Measurements from ENCODE around the gene LCE2B.
"Not testable (repeated sequence)": the region's sequence is repeated elsewhere in the genome, so short reads cannot be mapped to it uniquely, and the experiment has no call there.

LCE2B gene

DNA sequence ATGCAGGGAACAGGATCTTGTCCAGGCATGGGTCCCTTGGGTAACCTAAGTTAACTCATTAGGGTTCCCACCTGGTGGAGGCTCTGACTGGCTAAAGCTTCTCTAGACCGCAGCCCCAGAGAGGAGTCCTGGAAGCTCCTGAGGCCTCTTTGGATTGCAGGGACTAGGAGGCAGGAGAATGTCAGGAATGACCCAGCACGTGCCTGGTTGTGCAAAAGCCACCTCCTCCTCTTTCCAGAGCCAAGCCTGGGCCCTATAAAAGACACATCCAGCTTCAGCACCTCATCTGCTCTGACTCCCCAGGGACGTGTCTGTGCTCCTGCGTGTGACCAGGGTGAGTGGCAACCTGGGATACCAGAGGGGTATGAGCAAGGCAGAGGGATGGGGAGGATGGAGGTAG lies at the start of gene LCE2B:
TSS of gene LCE2B (plus strand) at position 301 of the 400 bp plus-strand sequence. CDS start 721 bp downstream, outside the sequence.
- not testable (repeated sequence) for DNase-seq

GRCh38 chr1:152640351-152640750 lies 45.6 kb upstream of the LCE2B start:
- DNase-seq: no peak

GRCh38 chr1:152643945-152644344 lies 42.0 kb upstream of the LCE2B start:
- DNase-seq: no peak

DNA sequence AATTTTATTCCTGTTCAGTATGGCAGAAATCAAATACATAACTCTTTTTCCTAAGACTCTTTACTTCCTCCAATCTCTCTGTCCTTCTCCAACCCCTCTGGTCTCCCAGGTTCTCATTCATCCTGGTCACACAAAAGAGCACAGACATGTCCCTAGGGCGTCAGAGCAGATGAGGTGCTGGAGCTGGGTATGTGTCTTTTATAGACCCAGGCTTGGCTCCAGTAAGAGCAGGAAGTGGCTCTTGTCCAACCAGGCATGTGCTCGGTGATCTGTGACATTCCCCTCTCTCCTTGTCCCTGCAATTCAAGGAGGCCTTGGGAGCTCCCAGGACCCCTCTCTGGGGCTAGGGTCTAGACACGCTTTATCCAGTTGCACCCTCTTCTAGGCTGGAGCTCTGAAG lies 40.8 kb upstream of the LCE2B start:
- no peak for DNase-seq

- no peak for DNase-seq
Measured at GRCh38 chr1:152646656-152647055, 39.3 kb upstream of the LCE2B start.

- peak; percentile 5 for DNase-seq
Measured at GRCh38 chr1:152654110-152654509, 31.8 kb upstream of the LCE2B start.

DNA sequence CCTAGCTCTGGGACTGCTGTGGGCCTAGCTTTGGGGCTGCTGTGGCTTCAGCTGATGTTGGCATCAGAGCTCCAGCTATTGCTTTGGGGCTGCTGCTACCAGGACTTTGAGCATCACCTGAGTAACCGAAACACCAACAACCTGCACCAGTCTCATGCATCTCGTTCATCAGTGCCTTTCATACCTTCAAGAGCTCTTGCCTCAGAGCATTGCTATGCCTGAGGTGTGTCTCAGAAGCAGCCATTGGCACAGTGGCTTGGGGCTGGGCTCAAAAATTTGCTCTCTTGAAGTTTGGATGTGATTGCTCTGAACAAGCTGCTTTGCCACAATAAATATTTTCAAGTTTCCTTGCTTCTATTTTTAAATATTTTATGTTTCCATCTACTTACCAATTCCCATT lies 29.5 kb upstream of the LCE2B start:
- no peak for DNase-seq

DNA sequence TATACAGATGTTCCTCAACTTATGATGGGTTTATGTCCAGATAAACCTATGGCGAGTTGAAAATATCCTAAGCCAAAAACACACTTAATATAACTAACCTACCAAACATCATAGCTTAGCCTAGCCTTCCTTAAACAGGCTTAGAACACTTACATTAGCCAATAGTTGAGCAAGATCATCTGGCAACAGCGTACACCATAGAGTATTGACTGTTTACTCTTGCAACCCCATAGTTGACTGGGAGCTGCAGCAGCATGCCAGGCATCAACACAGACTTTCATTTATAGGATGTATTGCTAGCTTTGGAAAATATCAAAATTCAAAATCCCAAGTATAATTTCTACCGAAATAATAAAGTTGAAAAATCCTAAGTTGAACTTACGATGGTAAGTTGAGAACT lies 28.2 kb upstream of the LCE2B start:
- DNase-seq: no peak

- no peak for DNase-seq
Measured at GRCh38 chr1:152658649-152659048, 27.3 kb upstream of the LCE2B start.

DNA sequence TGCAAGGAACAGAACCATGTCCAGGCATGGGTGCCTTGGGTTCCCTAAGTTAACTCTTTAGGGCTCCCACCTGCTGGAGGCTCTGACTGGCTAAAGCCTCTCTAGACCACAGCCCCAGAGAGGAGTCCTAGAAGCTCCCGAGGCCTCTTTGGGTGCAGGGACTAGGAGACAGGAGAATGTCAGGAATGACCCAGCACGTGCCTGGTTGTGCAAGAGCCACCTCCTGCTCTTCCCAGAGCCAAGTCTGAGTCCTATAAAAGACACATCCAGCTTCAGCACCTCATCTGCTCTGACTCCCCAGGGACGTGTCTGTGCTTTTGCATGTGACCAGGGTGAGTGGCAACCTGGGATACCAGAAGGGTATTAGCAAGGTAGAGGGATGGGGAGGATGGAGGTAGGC lies 22.8 kb upstream of the LCE2B start, which contains the start of gene LCE2D:
TSS of gene LCE2D (plus strand) at position 283 of the 400 bp plus-strand sequence. CDS start 726 bp downstream, outside the sequence.
- no peak for DNase-seq

DNA sequence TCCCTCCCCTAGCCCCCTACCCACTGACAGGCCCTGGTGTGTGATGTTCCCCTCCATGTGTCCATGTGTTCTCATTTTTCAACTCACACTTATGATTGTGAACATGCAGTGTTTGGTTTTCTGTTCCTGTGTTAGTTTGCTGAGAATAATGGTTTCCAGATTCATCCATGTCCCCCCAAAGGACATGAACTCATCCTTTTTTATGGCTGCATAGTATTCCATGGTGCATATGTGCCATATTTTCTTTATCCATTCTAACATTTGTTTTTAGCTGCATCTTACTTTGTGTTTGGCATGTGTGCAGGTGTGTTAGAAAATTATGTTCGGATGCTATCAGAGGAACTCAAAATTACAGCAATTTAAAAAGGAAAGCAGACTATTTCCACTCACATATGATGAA lies 19.8 kb upstream of the LCE2B start:
- not testable (repeated sequence) for DNase-seq

DNA sequence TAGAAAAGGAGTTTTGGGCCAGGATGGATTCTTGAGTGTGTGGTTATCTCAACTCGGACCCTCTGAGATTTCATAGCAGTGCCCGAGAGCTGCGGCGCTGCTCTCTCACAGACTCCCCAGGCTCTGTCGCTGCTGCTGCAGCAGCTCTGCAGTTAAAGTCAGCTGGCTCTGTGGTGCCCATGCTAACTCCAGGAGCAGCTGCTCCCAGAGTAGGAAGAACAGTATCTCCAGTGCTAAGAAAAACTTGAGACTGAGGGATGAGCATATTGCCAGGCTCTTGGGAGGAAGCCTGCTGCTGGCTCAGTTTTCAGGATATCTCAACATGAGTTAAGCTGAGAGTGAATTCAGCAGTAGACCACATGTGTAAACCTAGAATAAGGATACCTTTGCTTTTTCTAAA lies 18.3 kb upstream of the LCE2B start:
- DNase-seq: no peak

DNA sequence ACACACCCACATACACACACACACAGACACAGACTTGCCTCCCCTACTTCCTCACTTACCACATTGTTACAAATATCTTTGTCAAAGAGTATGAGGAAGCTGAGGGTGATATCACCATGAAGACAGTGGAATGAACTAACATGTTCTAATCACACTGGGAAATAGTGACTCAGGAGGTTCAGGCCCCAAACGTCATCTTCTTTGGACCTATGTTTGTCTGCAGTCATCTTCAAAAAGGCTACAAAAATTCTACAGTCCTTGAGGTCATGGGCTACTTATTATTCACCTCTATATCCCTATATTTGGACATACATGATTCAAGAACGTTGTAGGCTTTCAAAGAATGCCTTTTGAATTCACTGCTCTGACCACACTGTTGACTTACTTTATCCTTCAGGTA lies 12.9 kb upstream of the LCE2B start:
- no peak for DNase-seq

GRCh38 chr1:152674983-152675382 lies 10.9 kb upstream of the LCE2B start, which contains the start of gene LCE2C:
LCE2C (plus strand) TSS chr1:152675279; CDS start chr1:152676016, 737 bp downstream.
- DNase-seq: not testable (repeated sequence)

- DNase-seq: no peak
Measured at GRCh38 chr1:152679459-152679858, 6.5 kb upstream of the LCE2B start.

GRCh38 chr1:152681616-152682015 lies 4.3 kb upstream of the LCE2B start:
- no peak for DNase-seq

GRCh38 chr1:152683846-152684245 lies 2.1 kb upstream of the LCE2B start:
- no peak for DNase-seq

DNA sequence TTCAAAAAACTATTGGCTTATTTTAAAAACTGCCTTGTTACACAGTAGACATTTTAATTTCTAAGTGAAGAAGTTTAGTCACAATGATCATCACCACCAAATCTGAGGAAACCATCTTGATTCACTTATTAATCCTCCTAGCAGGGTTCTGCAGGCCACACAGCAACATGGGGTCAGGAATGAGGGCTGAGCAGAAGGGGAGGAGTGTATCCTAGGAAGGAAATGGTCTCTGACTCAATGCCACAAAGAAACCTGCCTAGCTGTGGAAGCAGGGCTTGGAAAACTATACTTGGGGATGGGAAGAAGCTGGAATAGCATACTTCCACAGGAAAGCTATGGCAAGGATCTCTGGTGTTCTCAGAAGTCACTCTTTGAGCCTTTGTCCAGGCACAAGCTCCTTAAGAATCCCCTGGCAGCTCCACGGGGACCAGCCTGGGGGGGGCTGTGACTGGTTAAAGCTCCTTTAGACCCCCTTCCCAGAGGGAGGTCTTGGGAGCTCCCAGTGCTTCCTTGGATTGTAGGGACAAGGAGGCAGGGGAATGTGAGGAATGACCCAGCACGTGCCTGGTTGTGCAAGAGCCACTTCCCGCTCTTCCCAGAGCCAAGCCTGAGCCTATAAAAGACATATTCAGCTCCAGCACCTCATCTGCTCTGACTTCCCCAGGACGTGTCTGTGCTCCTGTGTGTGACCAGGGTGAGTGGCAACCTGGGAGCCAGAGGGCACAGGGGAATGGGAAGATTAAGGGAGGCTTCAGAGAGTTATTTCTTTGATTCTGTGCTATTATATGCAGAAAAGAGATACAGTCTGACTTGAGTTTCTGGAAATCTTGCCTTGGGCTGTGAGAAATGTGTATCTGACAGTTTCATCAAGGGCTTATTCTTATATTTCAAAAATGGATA lies 12.0 kb downstream of the LCE2B start, which contains the start of gene LCE2A:
TSS of gene LCE2A (plus strand) at position 645 of the 900 bp plus-strand sequence. CDS start 557 bp downstream, outside the sequence.
- no peak for DNase-seq

DNA sequence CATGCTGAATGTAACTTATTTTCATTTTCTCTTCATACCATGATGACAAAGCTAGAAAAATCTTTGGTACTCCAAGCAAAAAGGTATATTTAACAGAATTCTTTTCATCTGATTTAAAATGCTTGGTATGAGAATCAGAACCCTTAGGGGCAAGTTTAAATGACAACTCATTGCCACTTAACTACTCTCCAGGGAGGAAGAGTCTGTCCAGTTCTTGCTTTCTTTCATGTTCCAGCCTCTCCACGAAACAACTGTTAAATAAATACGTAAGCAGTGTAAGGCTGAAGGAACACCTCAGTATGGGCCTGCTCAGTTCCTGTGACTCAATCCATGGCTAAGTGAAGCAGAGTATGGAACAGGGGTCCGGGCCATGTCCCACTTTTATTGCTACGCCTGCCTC lies 13.8 kb downstream of the LCE2B start:
- no peak for DNase-seq

- no peak for DNase-seq
Measured at GRCh38 chr1:152707860-152708259, 21.9 kb downstream of the LCE2B start, which contains the start of gene LCE4A. LCE4A (plus strand) TSS chr1:152708160; CDS start chr1:152709076, 916 bp downstream.

DNA sequence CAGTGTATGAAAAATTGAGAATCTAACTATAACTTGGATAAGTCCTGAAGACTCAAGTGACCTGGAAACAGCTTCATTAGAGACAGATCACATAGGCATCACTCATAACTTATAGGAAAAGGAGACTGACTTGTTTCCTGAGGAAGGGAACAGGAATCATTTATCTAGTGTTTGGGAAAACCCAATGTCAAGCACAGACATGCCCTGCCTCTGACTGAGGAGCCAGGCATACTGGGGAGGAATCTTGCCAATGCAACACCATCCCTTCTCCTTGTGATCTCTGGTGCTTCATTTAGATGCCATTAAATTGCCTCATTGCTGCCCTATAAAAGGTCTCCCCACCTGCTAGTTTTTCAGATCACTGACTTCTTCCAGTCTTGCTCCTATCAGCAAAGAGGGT lies 32.3 kb downstream of the LCE2B start:
- DNase-seq: no peak

- DNase-seq: no peak
Measured at GRCh38 chr1:152725261-152725660, 39.3 kb downstream of the LCE2B start.

- no peak for DNase-seq
Measured at GRCh38 chr1:152728986-152729385, 43.1 kb downstream of the LCE2B start.

GRCh38 chr1:152735648-152736047 lies 49.7 kb downstream of the LCE2B start:
- DNase-seq: no peak

All from stimulated activated naive CD4-positive, alpha-beta T cell treated with Interleukin-2 at 50 U/mL for 16 hours (primary cell).